GM23248 (cell line): ENCODE results near the gene HIVEP1. TPM values are rescaled to one million over a fixed set of nuclear protein-coding genes. Genes with fewer than 3 reads are reported as not detected.

Experiments used
- DNase-seq: peaks from one replicate; pipeline ENCODE4 v3.0.0-alpha.2; 2015
- H2AFZ ChIP-seq: fragments of 200-600 bp; sonication (generic); 2 replicates; pipeline ENCODE4 v1.6.1; 2016; ENCODE audit warnings: antibody characterized with exemption
- H3F3A ChIP-seq: fragments of 200-600 bp; sonication (generic); 2 replicates; pipeline ENCODE4 v1.6.1; 2016; ENCODE audit warnings: mild to moderate bottlenecking, antibody characterized with exemption, mixed run types; ENCODE audit not compliant: insufficient read depth
- H3K27ac ChIP-seq: fragments of 200-600 bp; sonication (generic); 2 replicates; pipeline ENCODE4 v1.5.1; 2016; ENCODE audit warnings: mild to moderate bottlenecking
- H3K27me3 ChIP-seq: fragments of 200-600 bp; sonication (generic); replicated peaks from 2 replicates; pipeline ENCODE4 v1.6.1; 2016; ENCODE audit warnings: mild to moderate bottlenecking; ENCODE audit not compliant: insufficient read depth
- H3K36me3 ChIP-seq: fragments of 200-600 bp; sonication (generic); 2 replicates; pipeline ENCODE4 v1.6.1; 2016; ENCODE audit warnings: low read depth, mild to moderate bottlenecking
- H3K4me1 ChIP-seq: fragments of 200-600 bp; sonication (generic); 2 replicates; pipeline ENCODE4 v1.6.1; 2016; ENCODE audit warnings: mild to moderate bottlenecking; ENCODE audit not compliant: insufficient read depth
- H3K4me2 ChIP-seq: fragments of 200-600 bp; sonication (generic); one replicate; pipeline ENCODE4 v1.6.1; 2016; ENCODE audit warnings: mild to moderate bottlenecking; ENCODE audit not compliant: unreplicated experiment
- H3K4me3 ChIP-seq: fragments of 200-600 bp; sonication (generic); 2 replicates; pipeline ENCODE4 v1.5.1; 2016; ENCODE audit warnings: mild to moderate bottlenecking
- H3K79me2 ChIP-seq: fragments of 200-600 bp; sonication (generic); 2 replicates; pipeline ENCODE4 v1.6.1; 2016; ENCODE audit warnings: mild to moderate bottlenecking; ENCODE audit not compliant: insufficient read depth
- H3K9ac ChIP-seq: fragments of 200-600 bp; sonication (generic); 2 replicates; pipeline ENCODE4 v1.6.1; 2016; ENCODE audit warnings: mild to moderate bottlenecking
- H3K9me2 ChIP-seq: fragments of 200-600 bp; sonication (generic); 2 replicates; pipeline ENCODE4 v1.6.1; 2016; ENCODE audit warnings: mixed run types, mild to moderate bottlenecking, moderate library complexity; ENCODE audit not compliant: insufficient read depth
- H3K9me3 ChIP-seq: fragments of 200-600 bp; sonication (generic); one replicate; pipeline ENCODE4 v1.6.1; 2017; ENCODE audit warnings: low read depth
- H4K20me1 ChIP-seq: fragments of 200-600 bp; sonication (generic); 2 replicates; pipeline ENCODE4 v1.6.0; 2016; ENCODE audit not compliant: insufficient read depth
- EZH2 ChIP-seq: fragments of 200-600 bp; sonication (generic); IDR thresholded peaks from 2 replicates; pipeline ENCODE4 v1.6.1; 2018; ENCODE audit warnings: antibody characterized with exemption, mild to moderate bottlenecking; ENCODE audit not compliant: insufficient read depth, poor library complexity, severe bottlenecking
- EZH2phosphoT487 ChIP-seq: fragments of 200-600 bp; sonication (generic); IDR thresholded peaks from 2 replicates; pipeline ENCODE4 v1.6.1; 2018; ENCODE audit warnings: antibody characterized with exemption, moderate library complexity, mild to moderate bottlenecking, low read depth; ENCODE audit not compliant: insufficient read depth
- WGBS, 2 experiments: methylation state at CpG; one replicate each; pipeline ENCODE4 v1.1.6; 2015 to 2017; ENCODE audit warnings: low lambda C conversion rate in 2 of 2, low coverage in 1 of 2; ENCODE audit errors: missing lambda C conversion rate in 2 of 2; 5-methylcytosine and 5-hydroxymethylcytosine counted together
- in situ Hi-C: fragments of 300-500 bp; cut with MboI; formaldehyde crosslinking; loops from 2 replicates; pipeline ENCODE4 v1.15.0; 2020
- polyA plus RNA-seq: library from polyadenylated mRNA; unstranded; fragments of >200 nt; fragmentation: Nextera tagmentation; extraction: Ambion mirVana; gene quantifications from 2 replicates; pipeline ENCODE4 v1.2.1, GENCODE V29; 2016
- total RNA-seq: library from RNA; depleted of rRNA; stranded (reverse); fragments of >200 nt; shearing (Covaris generic); gene quantifications from 2 replicates; pipeline ENCODE4 v1.2.3, GENCODE V29; 2014

Gene HIVEP1
- total and polyA plus RNA-seq, 2 experiments from 2014 or later = 3.3 to 7.1 TPM

DNA sequence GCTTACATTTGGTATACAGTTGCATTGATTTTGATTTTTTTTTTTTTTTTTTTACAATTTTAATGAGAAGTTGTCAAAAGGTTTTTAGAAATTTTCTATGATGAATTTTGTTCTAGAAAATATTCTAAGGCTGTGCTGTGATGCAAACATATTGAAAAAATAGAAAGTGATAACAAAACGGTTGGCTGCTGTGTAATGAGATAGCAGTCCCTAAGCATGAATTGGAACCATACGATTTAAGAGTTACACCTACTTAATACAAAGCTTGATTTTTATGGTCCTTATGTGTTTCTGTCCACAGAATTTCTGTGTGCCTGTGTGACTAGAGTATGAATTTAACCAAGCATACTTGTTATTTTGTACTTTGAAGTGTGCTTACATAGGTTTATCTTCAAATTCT lies 12.1 kb downstream of the HIVEP1 start:
- H3K9me3 ChIP-seq = no peaks in the 10 kb centered on the region
- H3F3A ChIP-seq = no peaks in the 10 kb centered on the region
- H3K27me3 ChIP-seq = no peaks in the 10 kb centered on the region
- H3K9ac ChIP-seq = no peak overlapping the region
- DNase-seq = no peak
- TF ChIP-seq EZH2 = no peak
- TF ChIP-seq EZH2phosphoT487 = no peak
- H3K4me2 ChIP-seq = no peak overlapping the region
- H3K79me2 ChIP-seq = peaks cover 60% of the 10 kb centered on the region
- no peak overlapping the region for H2AFZ ChIP-seq
- H4K20me1 ChIP-seq = no peaks in the 10 kb centered on the region
- 89 to 91% methylated on average over 2 of the region's 2 CpGs for WGBS, 2 experiments
- H3K4me3 ChIP-seq = no peak overlapping the region
- H3K4me1 ChIP-seq = peaks cover 14% of the 10 kb centered on the region
- no peak overlapping the region for H3K27ac ChIP-seq
- H3K9me2 ChIP-seq = no peaks in the 10 kb centered on the region
- in situ Hi-C loops = no loop called here
- 0 out of 2 replicates have a peak, but pooled peaks cover 1% of the 10 kb centered on the region for H3K36me3 ChIP-seq

DNA sequence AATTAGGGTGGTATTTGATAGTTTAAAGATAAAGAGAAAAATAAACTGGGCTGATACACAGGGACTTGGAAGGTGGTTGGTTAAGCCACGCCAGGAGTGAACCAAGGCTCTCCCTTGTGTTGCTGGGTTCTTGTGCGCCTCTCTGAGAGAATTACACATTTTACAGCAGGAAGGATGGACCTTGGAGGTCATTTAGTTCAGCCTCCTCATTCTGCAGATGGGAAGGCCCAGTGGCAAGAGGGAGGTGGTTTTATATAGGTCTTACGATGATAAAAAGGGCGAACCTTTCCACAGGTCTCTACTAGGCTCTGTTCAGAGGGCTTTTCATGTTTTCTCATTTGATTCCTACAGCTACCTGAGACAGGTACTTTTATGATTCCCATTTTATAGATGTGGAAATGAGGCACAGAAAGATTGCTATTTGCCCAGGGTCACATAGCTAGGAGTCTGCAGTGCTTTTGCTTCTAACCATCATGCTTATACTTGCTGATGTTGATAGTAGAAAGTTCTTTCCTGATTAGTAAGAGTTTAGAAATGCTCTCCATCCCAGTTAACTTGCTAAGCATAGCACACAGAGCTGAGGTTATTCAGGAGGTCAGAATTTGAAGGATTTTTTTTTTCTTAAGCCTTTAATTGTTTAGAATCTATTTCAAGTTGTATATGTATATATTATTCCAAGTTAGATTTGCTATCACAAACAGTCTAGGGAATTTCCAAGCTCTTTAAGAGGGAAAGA lies 12.8 kb downstream of the HIVEP1 start:
- Histone ChIP-seq H2AFZ (no peak overlapping the region), H3K4me2 (no peak overlapping the region), H3K79me2 (peaks cover 66% of the 10 kb centered on the region), H3K9ac (no peak overlapping the region), H3K36me3 (0 out of 2 replicates have a peak, but pooled peaks cover 8% of the 10 kb centered on the region), H3K9me3 (no peaks in the 10 kb centered on the region), H3K27me3 (no peaks in the 10 kb centered on the region), H3K9me2 (no peaks in the 10 kb centered on the region), H3K4me3 (no peak overlapping the region), H3K27ac (no peak overlapping the region), H3K4me1 (peaks cover 14% of the 10 kb centered on the region), H4K20me1 (no peaks in the 10 kb centered on the region), H3F3A (no peaks in the 10 kb centered on the region)
- 98 to 99% methylated on average over 4 of the region's 4 CpGs for WGBS, 2 experiments
- peak; percentile 67 for DNase-seq
- in situ Hi-C loops = no loop called here
- TF ChIP-seq EZH2 = no peak
- no peak for TF ChIP-seq EZH2phosphoT487

DNA sequence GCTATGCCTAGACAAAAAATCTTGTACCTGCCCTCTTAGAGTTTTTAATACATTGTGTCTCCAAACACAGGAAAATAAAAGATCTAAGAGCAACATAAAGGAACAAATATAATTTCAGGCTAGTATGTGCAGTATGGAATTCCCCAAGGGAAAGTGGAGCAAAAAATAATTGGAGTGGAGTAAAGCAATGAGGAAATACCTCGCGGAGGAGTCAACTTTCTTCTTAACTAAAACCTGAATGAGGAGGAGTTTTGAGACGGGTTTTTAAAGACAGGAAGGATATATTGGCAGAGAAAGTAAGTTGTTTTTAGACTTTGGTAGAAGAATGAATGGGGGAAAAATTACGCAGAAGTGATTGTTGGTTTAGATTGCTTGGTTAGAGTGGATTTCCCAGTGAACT lies 14.0 kb downstream of the HIVEP1 start:
- Histone ChIP-seq H3K27ac (no peak overlapping the region), H3K4me1 (peaks cover 14% of the 10 kb centered on the region), H3K27me3 (no peaks in the 10 kb centered on the region), H3F3A (no peaks in the 10 kb centered on the region), H3K4me3 (no peak overlapping the region), H3K4me2 (no peak overlapping the region), H2AFZ (no peak overlapping the region), H3K36me3 (0 out of 2 replicates have a peak, but pooled peaks cover 12% of the 10 kb centered on the region), H3K9me2 (no peaks in the 10 kb centered on the region), H3K9me3 (no peaks in the 10 kb centered on the region), H3K9ac (no peak overlapping the region), H3K79me2 (peaks cover 79% of the 10 kb centered on the region), H4K20me1 (no peaks in the 10 kb centered on the region)
- WGBS, 2 experiments = 96 to 98% methylated on average over 4 of the region's 4 CpGs
- in situ Hi-C loops = no loop called here
- TF ChIP-seq EZH2phosphoT487 = no peak
- no peak for TF ChIP-seq EZH2
- no peak for DNase-seq

DNA sequence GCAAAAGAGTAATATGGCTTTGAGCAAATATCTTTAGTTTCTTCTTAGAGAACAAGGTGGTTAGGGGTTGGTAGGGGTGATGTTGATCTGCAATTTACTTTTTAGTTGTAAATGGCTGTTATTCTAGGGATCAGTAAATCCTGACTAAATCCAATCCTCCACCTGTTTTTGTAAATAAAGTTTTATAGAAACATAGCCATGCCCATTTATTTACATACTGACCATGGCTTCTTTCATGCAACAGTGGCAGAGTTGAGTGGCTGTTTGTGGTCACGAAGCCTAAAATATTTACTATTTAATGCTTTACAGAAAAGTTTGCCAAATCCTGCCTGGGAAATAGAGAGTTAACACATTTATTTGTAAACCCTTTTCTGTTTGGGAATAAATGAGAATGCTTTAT lies 14.7 kb downstream of the HIVEP1 start:
- no peak overlapping the region for H3K4me3 ChIP-seq
- in situ Hi-C loops = no loop called here
- peaks cover 14% of the 10 kb centered on the region for H3K4me1 ChIP-seq
- H3K27me3 ChIP-seq = no peaks in the 10 kb centered on the region
- no peaks in the 10 kb centered on the region for H3F3A ChIP-seq
- H3K9me2 ChIP-seq = no peaks in the 10 kb centered on the region
- no peak overlapping the region for H3K4me2 ChIP-seq
- no peaks in the 10 kb centered on the region for H4K20me1 ChIP-seq
- H3K36me3 ChIP-seq = 0 out of 2 replicates have a peak, but pooled peaks cover 12% of the 10 kb centered on the region
- H2AFZ ChIP-seq = no peak overlapping the region
- no peak overlapping the region for H3K9ac ChIP-seq
- H3K27ac ChIP-seq = no peak overlapping the region
- H3K79me2 ChIP-seq = peaks cover 86% of the 10 kb centered on the region
- H3K9me3 ChIP-seq = no peaks in the 10 kb centered on the region
- no peak for DNase-seq
- TF ChIP-seq EZH2phosphoT487 = no peak
- no peak for TF ChIP-seq EZH2
- WGBS, 2 experiments = 93 to 100% methylated on average over 1 of the region's 1 CpG
